Activated T-helper 1 cell treated with anti-CD3 and anti-CD28 coated beads, Interleukin-12 subunit alpha, Interleukin-12 subunit beta, Interleukin-2, Interleukin-4 antibody, amounts not matched to agents 30 ng/mL and 10 ng/mL and 1 ng/mL, durations not matched to agents 14 hours and 24 hours and 36 hours (primary cell): ENCODE measurements around the gene CABP4. TPM values are rescaled to one million over a fixed set of nuclear protein-coding genes. Genes with fewer than 3 reads are reported as not detected.

Experiments
- DNase-seq: peaks from one replicate; pipeline ENCODE4 v3.0.0; 2021; ENCODE audit warnings: low spot score
- H3K27ac Mint-ChIP-seq: one replicate; pipeline ENCODE4 v1.8.0; 2021; ENCODE audit warnings: mild to moderate bottlenecking, mixed read lengths
- H3K27me3 Mint-ChIP-seq: one replicate; pipeline ENCODE4 v1.8.0; 2022; ENCODE audit warnings: mild to moderate bottlenecking, moderate library complexity, mixed read lengths; ENCODE audit not compliant: insufficient read depth
- H3K36me3 Mint-ChIP-seq: one replicate; pipeline ENCODE4 v1.8.0; 2021; ENCODE audit warnings: low read depth, mixed read lengths
- H3K4me1 Mint-ChIP-seq: one replicate; pipeline ENCODE4 v1.8.0; 2021; ENCODE audit warnings: low read depth, mixed read lengths
- H3K4me3 Mint-ChIP-seq: one replicate; pipeline ENCODE4 v1.8.0; 2021; ENCODE audit warnings: mild to moderate bottlenecking, moderate library complexity, mixed read lengths
- H3K9me3 Mint-ChIP-seq: one replicate; pipeline ENCODE4 v1.8.0; 2021; ENCODE audit warnings: mixed read lengths
- intact Hi-C: fragments of 100-400 bp; cut with micrococcal nuclease; formaldehyde crosslinking; loops from one replicate; pipeline ENCODE4 v1.15.1; 2024
- total RNA-seq: library from RNA; stranded (reverse); gene quantifications from 2 replicates; pipeline ENCODE4 v1.2.3, GENCODE V29; 2022

CABP4 gene
- total RNA-seq, 1 donor from 2014 or later, result 0.86 TPM

DNA sequence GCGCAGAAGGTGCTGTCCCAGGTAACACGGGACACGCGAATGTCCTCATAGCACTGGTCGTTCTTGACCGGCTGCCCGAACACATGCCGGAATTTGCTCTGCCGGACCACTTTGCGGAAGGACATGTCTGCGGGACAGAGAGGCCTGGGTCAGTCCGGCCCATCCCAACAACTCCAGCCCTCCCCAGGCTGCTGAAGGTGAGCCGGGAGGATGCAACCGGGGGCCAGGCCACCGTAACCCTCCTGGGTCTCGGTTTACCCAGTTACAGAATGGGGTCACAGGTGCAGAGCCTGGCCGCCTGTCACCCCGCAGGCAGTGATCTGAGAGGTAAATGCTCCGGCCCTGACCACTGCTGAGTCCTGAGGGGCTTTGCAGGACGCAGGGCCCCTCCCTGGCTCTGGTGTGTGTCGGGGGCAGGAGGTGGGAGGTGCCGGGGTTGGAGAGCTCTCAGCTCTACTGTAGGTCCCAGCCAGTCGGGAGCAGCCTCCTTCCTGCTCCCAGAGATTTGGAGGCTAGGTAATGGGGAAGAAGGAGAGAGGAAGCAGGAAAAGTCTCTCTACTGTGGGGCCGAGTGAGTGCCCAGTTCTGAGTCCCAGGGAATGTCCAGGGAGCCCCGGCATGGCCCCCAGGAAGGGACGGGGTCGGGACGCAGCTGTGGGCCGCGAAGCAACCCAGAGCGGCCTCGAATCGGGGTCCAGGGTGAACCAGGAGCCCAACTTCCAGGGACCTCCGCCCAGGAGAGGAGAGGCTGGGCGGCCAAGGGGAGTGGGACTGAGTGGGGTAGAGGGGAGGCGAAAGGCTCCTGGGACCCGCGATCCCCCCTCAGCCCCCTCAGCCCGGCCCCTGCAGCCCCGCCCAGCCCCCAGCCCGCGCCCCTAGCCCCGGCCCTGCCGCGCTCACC is 12.4 kb upstream of the CABP4 start:
- Mint-ChIP-seq H3K36me3 (peaks cover 10% of the 10 kb centered on the region), H3K4me1 (peaks cover 52% of the 10 kb centered on the region), H3K4me3 (peak overlapping the region; percentile 75), H3K27ac (peak overlapping the region; percentile 77), H3K27me3 (no peaks in the 10 kb centered on the region), H3K9me3 (no peaks in the 10 kb centered on the region)
- no peak for DNase-seq
- intact Hi-C loops, result loop anchor here (1.0 kb wide), 1 partner anchor 27 kb away; the partner anchor contains the start of gene TMEM134

DNA sequence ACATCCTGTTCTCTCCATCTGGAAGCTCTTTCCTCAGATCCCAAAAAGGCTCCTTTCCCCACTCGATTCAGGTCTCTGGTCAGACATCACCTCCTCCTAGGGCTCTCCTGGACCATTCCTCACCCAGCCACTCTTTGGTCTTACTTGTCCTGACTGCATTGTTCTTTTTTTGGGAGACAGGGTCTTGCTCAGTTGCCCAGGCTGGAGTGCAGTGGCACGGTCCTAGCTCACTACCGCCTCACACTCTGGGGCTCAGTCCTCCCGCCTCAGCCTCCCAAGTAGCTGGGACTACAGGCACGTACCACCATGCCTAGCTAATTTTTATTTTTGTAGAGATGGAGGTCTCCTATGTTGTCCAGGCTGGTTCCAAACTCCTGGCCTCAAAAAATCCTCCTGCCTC is 9.6 kb upstream of the CABP4 start:
- Mint-ChIP-seq H3K27ac (peak overlapping the region; percentile 91), H3K9me3 (no peaks in the 10 kb centered on the region), H3K27me3 (peaks cover 3% of the 10 kb centered on the region), H3K36me3 (no peaks in the 10 kb centered on the region), H3K4me3 (peak overlapping the region; percentile 78), H3K4me1 (peaks cover 40% of the 10 kb centered on the region)
- intact Hi-C loops, result no loop called here
- DNase-seq, result no peak

- H3K36me3 Mint-ChIP-seq, result no peaks in the 10 kb centered on the region
- intact Hi-C loops, result no loop called here
- H3K4me1 Mint-ChIP-seq, result peaks cover 32% of the 10 kb centered on the region
- H3K27ac Mint-ChIP-seq, result no peak overlapping the region
- peaks cover 3% of the 10 kb centered on the region for H3K27me3 Mint-ChIP-seq
- no peak overlapping the region for H3K4me3 Mint-ChIP-seq
- H3K9me3 Mint-ChIP-seq, result no peaks in the 10 kb centered on the region
- no peak for DNase-seq
Observed at GRCh38 chr11:67448220-67448609, 6.9 kb upstream of the CABP4 start.

DNA sequence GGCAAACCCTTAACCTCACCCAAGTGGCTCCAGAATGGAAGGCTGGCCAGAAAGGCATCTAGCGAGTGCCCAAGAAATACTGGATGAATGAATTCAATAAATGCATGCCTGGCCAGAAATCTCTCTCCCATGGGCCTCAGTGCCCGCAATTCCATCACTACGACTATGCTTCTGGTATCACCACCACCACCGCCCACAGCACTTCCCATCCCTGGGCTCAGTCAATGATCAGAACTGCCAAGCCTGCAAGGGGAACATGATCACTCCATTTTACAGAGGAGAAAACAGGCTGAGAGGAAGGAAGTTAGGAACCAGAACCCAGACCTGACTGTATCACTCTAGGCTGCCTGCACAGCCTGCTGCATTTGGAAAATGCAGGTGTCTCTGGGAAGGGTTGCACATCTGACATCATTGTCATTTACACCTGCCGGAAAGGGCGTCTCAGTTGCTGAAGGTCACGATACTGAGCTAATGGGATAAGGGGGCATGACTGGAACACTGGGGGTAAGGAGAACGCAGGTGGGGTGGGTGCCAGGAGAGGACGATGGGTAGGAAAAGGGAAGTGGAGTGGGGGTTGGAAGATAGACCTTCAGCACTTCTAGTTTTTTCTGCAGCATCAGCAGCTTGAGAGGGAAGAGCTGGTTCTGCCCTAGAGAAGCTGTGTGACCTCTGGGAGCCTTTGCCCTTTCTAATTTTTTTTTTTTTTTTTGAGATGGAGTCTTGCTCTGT is 5.9 kb upstream of the CABP4 start:
- H3K4me3 Mint-ChIP-seq, result no peak overlapping the region
- peaks cover 32% of the 10 kb centered on the region for H3K4me1 Mint-ChIP-seq
- H3K9me3 Mint-ChIP-seq, result no peaks in the 10 kb centered on the region
- no peak overlapping the region for H3K27ac Mint-ChIP-seq
- peaks cover 3% of the 10 kb centered on the region for H3K27me3 Mint-ChIP-seq
- DNase-seq, result no peak
- no peaks in the 10 kb centered on the region for H3K36me3 Mint-ChIP-seq
- intact Hi-C loops, result no loop called here

DNA sequence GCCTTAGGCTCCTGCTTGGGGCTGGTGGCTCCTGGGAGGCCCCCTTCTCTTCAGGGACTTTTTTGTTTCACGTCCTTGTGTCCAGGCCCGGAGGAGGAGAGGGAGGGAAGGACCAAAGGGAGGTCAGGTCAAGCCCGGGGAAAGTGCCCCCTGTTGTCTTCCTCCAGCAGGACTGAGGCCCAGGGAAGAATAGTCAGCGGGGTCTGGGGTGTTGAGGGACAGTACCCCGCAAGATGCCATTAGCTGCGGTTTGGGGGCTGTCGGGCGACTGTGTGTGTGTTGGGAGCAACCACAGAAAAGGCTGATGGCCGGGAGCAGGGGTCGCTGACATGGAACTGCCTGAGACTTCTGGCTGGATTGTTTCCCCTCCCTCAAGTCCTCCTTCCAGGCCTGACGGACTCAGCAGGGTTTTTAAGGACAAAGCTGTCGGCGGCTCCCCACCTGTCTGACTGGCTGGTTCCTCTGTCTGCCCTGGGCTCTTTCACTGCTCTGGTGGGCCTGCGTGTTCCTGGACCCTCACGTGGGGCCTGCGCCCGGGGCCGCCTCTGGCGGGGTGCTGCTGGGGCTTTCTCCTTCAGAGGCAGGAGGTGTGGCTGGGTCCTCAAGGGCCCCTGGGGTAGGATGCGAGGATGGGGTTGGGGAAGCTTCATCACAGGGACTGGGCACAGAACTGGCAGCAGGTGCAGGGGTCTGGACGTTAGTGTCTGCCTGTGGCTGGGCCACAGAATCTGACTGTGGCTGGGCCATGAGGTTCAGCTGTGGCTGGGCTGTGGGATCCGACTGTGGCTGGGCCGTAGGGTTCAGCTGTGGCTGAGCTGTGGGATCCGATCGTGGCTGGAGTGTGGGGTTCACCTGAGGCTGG is 4.1 kb upstream of the CABP4 start:
- Mint-ChIP-seq H3K27me3 (peaks cover 3% of the 10 kb centered on the region), H3K4me1 (peaks cover 17% of the 10 kb centered on the region), H3K9me3 (no peaks in the 10 kb centered on the region), H3K36me3 (no peaks in the 10 kb centered on the region), H3K4me3 (no peak overlapping the region), H3K27ac (peak overlapping the region; percentile 7)
- no peak for DNase-seq
- intact Hi-C loops, result no loop called here

DNA sequence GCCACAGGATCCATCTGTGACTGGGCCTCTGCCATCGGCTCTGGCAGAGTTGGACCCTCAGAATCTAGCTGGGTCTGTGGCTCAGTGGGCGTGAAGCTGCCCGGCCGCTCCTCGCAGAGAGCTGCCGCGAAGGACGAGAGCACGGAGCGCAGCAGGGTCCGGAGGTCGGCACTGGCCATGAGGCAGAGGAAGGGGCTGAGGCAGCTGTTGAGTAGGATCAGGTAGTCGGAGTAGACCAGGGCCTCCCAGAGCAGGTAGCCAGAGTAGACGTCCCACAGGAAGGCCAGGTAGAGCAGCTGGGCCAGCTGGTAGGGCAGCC is 3.5 kb upstream of the CABP4 start:
- H3K27ac Mint-ChIP-seq, result no peak overlapping the region
- no peak for DNase-seq
- peaks cover 14% of the 10 kb centered on the region for H3K4me1 Mint-ChIP-seq
- H3K4me3 Mint-ChIP-seq, result no peak overlapping the region
- no peaks in the 10 kb centered on the region for H3K36me3 Mint-ChIP-seq
- peaks cover 3% of the 10 kb centered on the region for H3K27me3 Mint-ChIP-seq
- intact Hi-C loops, result no loop called here
- H3K9me3 Mint-ChIP-seq, result no peaks in the 10 kb centered on the region

- Mint-ChIP-seq H3K4me3 (no peak within 1 kb of the TSS), H3K36me3 (no peaks in the 10 kb centered on the region), H3K4me1 (peaks cover 10% of the 10 kb centered on the region), H3K27me3 (peaks cover 3% of the 10 kb centered on the region), H3K9me3 (no peaks in the 10 kb centered on the region), H3K27ac (no peak within 1 kb of the TSS)
- DNase-seq, result no peak
- intact Hi-C loops, result no loop called here
Observed at GRCh38 chr11:67452141-67452952, 2.8 kb upstream of the CABP4 start, which contains the start of gene GPR152. Gene GPR152, minus strand, starts transcription at chr11:67452729. Its CDS starts 5 bp downstream, at chr11:67452724.

GRCh38 chr11:67453816-67454732 is 1.1 kb upstream of the CABP4 start:
- H3K9me3 Mint-ChIP-seq, result no peaks in the 10 kb centered on the region
- H3K27me3 Mint-ChIP-seq, result peaks cover 7% of the 10 kb centered on the region
- intact Hi-C loops, result no loop called here
- H3K4me3 Mint-ChIP-seq, result no peak overlapping the region
- H3K4me1 Mint-ChIP-seq, result peaks cover 4% of the 10 kb centered on the region
- H3K36me3 Mint-ChIP-seq, result no peaks in the 10 kb centered on the region
- DNase-seq, result no peak
- no peak overlapping the region for H3K27ac Mint-ChIP-seq

GRCh38 chr11:67456068-67456705 is 1.0 kb downstream of the CABP4 start:
- H3K4me3 Mint-ChIP-seq, result no peak overlapping the region
- H3K27ac Mint-ChIP-seq, result no peak overlapping the region
- intact Hi-C loops, result no loop called here
- no peak for DNase-seq
- H3K27me3 Mint-ChIP-seq, result peaks cover 4% of the 10 kb centered on the region
- H3K4me1 Mint-ChIP-seq, result no peaks in the 10 kb centered on the region
- no peaks in the 10 kb centered on the region for H3K36me3 Mint-ChIP-seq
- H3K9me3 Mint-ChIP-seq, result no peaks in the 10 kb centered on the region

- intact Hi-C loops, result no loop called here
- no peaks in the 10 kb centered on the region for H3K4me1 Mint-ChIP-seq
- peaks cover 4% of the 10 kb centered on the region for H3K27me3 Mint-ChIP-seq
- H3K36me3 Mint-ChIP-seq, result no peaks in the 10 kb centered on the region
- H3K4me3 Mint-ChIP-seq, result no peak overlapping the region
- H3K9me3 Mint-ChIP-seq, result no peaks in the 10 kb centered on the region
- H3K27ac Mint-ChIP-seq, result no peak overlapping the region
- DNase-seq, result no peak
Observed at GRCh38 chr11:67457453-67457852, 2.3 kb downstream of the CABP4 start.

- H3K36me3 Mint-ChIP-seq, result no peaks in the 10 kb centered on the region
- peaks cover 4% of the 10 kb centered on the region for H3K27me3 Mint-ChIP-seq
- no peak overlapping the region for H3K4me3 Mint-ChIP-seq
- intact Hi-C loops, result no loop called here
- H3K4me1 Mint-ChIP-seq, result no peaks in the 10 kb centered on the region
- no peaks in the 10 kb centered on the region for H3K9me3 Mint-ChIP-seq
- no peak overlapping the region for H3K27ac Mint-ChIP-seq
- DNase-seq, result no peak
Observed at GRCh38 chr11:67458266-67458665, 3.1 kb downstream of the CABP4 start.
